ENCODE measurements around the gene PHRF1.

PHRF1 gene, protein sequence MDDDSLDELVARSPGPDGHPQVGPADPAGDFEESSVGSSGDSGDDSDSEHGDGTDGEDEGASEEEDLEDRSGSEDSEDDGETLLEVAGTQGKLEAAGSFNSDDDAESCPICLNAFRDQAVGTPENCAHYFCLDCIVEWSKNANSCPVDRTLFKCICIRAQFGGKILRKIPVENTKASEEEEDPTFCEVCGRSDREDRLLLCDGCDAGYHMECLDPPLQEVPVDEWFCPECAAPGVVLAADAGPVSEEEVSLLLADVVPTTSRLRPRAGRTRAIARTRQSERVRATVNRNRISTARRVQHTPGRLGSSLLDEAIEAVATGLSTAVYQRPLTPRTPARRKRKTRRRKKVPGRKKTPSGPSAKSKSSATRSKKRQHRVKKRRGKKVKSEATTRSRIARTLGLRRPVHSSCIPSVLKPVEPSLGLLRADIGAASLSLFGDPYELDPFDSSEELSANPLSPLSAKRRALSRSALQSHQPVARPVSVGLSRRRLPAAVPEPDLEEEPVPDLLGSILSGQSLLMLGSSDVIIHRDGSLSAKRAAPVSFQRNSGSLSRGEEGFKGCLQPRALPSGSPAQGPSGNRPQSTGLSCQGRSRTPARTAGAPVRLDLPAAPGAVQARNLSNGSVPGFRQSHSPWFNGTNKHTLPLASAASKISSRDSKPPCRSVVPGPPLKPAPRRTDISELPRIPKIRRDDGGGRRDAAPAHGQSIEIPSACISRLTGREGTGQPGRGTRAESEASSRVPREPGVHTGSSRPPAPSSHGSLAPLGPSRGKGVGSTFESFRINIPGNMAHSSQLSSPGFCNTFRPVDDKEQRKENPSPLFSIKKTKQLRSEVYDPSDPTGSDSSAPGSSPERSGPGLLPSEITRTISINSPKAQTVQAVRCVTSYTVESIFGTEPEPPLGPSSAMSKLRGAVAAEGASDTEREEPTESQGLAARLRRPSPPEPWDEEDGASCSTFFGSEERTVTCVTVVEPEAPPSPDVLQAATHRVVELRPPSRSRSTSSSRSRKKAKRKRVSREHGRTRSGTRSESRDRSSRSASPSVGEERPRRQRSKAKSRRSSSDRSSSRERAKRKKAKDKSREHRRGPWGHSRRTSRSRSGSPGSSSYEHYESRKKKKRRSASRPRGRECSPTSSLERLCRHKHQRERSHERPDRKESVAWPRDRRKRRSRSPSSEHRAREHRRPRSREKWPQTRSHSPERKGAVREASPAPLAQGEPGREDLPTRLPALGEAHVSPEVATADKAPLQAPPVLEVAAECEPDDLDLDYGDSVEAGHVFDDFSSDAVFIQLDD (N-terminal part only)

GRCh38 chr11:575996-576768, at the start of gene PHRF1:
Gene PHRF1, plus strand, starts transcription at chr11:576470. Its CDS starts 5,043 bp downstream, at chr11:581513.
- DNase-seq (ENCODE audit: extremely low read depth in 1 of 2, low read depth in 1 of 2), result peak; percentile 93 to 94

DNA sequence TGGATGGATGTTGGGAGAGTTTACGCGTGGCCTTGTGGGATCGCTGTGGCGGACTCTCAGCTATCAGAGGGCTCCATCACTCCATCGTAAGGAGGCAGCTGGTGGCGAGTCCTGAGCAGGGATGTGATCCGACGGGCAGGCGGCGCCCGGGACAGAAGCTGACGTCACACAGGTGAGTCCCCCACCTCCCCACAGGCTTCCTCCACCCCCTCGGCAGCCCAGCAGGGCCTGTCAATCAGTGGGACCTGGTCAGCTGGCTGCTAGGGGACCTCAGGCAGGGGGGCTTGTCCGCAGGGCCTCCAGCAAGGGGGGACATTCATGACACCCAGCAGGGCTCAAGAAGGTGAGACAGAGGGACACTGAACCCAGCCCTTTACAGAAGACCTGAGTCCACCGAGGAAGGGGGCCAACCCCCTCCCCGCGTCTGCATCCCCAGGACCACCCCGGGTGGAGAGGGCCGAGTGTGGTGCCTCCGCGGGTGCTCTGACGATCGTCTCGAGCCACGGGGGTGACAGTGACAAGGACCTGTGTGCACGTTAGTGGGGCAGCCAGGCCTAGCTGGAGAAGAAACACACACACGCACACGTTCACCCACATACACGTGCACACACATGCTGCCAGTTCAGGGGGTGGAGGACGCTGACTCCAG, 48.0 kb upstream of the PHRF1 start:
- DNase-seq (ENCODE audit: extremely low read depth in 1 of 2, low read depth in 1 of 2), result no peak

GRCh38 chr11:528815-529727, 47.2 kb upstream of the PHRF1 start:
- no peak for DNase-seq (ENCODE audit: extremely low read depth in 1 of 2, low read depth in 1 of 2)

GRCh38 chr11:529728-530411, 46.4 kb upstream of the PHRF1 start:
- DNase-seq (ENCODE audit: extremely low read depth in 1 of 2, low read depth in 1 of 2), result no peak

DNA sequence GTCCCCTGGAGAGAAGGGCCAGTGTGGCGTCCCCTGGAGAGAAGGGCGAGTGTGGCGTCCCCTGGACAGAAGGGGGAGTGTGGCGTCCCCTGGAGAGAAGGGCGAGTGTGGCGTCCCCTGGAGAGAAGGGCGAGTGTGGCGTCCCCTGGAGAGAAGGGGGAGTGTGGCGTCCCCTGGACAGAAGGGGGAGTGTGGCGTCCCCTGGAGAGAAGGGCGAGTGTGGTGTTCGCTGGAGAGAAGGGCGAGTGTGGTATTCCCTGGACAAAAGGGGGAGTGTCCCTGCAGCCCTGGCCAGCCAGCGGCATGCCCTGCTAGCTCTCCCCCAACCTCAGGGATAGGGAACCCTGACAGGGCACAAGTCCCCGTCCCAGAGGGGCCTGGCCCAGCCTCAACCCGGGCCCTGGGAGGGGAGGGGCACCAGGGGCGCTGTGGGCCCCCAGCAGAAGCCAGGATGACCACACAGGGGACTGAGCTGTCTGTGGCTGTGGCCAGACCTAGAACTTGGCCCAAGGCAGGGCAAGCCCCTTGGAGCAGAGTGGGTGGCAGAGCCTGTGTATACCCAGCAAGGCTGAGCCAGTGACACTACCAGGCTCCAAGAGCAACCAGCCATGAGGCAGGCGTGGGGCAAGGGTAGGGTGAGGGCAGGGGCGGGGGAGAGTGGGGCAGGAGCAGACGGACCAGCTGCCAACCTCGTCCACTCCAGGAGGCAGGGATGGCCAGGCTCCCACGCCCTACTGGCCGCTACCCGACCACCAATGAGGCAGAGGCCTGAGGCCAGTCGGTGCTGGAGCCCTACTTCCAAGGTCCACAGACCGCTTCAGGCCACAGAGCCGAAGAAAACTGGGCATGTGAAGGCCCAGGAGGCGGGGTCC, 45.1 kb upstream of the PHRF1 start:
- DNase-seq (ENCODE audit: extremely low read depth in 1 of 2, low read depth in 1 of 2), result no peak

- DNase-seq (ENCODE audit: extremely low read depth in 1 of 2, low read depth in 1 of 2), result no peak
These were observed 44.2 kb upstream of the PHRF1 start for GRCh38 chr11:531919-532526.

DNA sequence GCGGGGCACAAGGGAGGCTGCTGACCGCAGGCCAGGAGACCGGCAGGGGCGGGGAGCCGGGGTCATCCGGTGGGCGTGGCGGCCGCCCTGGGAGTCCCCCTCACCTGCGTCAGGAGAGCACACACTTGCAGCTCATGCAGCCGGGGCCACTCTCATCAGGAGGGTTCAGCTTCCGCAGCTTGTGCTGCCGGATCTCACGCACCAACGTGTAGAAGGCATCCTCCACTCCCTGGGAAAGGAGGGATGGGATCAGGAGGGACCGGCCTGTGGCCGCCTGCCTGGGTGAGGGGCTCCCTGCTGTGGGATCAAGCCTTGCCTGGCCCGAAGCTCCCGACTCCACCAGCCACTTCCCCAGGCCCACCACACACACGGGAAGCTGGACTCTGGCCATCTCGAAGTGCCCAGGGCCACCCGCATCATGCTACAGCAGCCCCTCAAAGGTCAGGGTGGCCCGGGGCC, 43.7 kb upstream of the PHRF1 start:
- no peak for DNase-seq (ENCODE audit: extremely low read depth in 1 of 2, low read depth in 1 of 2)

DNA sequence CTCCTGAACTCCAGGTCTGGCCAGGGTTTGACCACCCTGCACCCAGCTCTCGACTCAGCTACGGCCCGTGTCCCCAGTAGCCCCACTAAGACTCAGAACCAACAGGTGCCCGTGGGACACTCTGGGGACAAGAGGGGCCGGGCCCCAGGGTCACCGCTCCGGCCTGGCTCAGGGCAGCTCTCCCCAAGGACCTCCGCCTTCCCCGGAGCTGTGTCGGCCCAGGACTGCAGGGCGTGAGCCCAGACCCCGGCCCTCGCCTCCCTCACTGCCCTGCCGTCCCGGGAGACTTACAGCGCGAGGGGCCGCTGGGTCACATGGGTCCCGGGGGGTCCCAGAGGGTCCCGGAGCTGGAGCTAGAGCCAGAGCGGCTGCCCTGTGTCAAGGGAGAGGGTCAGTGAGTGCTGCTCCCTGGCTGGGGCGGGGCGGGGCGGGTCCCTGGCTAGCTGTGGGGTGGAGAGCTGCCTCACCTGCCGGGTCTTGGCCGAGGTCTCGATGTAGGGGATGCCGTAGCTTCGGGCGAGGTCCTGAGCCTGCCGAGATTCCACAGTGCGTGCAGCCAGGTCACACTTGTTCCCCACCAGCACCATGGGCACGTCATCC, 43.2 kb upstream of the PHRF1 start:
- DNase-seq (ENCODE audit: extremely low read depth in 1 of 2, low read depth in 1 of 2), result no peak

GRCh38 chr11:533586-534395, 42.5 kb upstream of the PHRF1 start:
- no peak for DNase-seq (ENCODE audit: extremely low read depth in 1 of 2, low read depth in 1 of 2)

- DNase-seq (ENCODE audit: extremely low read depth in 1 of 2, low read depth in 1 of 2), result no peak
These were observed 41.7 kb upstream of the PHRF1 start for GRCh38 chr11:534396-535209.

- no peak for DNase-seq (ENCODE audit: extremely low read depth in 1 of 2, low read depth in 1 of 2)
These were observed 41.1 kb upstream of the PHRF1 start for GRCh38 chr11:535210-535518.

GRCh38 chr11:535519-536454, 40.5 kb upstream of the PHRF1 start, which contains the start of gene HRAS:
Gene HRAS, minus strand, starts transcription at chr11:535576.
- DNase-seq (ENCODE audit: extremely low read depth in 1 of 2, low read depth in 1 of 2), result peak; percentile 87 to 95

- peak; percentile 86 to 88 for DNase-seq (ENCODE audit: extremely low read depth in 1 of 2, low read depth in 1 of 2)
These were observed 39.2 kb upstream of the PHRF1 start, which contains the start of gene LRRC56 for GRCh38 chr11:536841-537621. Gene LRRC56, plus strand, starts transcription at chr11:537527. Its CDS starts 3,158 bp downstream, at chr11:540685.
